Urinary bladder (tissue), 4 donors: Measurements from ENCODE around the gene CCM2. TPM values are rescaled to one million over a fixed set of nuclear protein-coding genes. Genes with fewer than 3 reads are reported as not detected.
A peak's percentile ranks its signal among the peaks of the same experiment; 100 is the strongest.

Source experiments
- DNase-seq: peaks from one replicate; pipeline ENCODE4 v3.0.0-alpha.2; 2015; ENCODE audit errors: extremely low spot score
- H3K27ac ChIP-seq: one replicate; pipeline ENCODE4 v1.5.1; 2013; ENCODE audit warnings: low read depth, mild to moderate bottlenecking, moderate library complexity
- H3K36me3 ChIP-seq: one replicate; pipeline ENCODE4 v1.6.1; 2013; ENCODE audit warnings: mild to moderate bottlenecking, moderate library complexity; ENCODE audit not compliant: insufficient read depth
- H3K4me1 ChIP-seq: one replicate; pipeline ENCODE4 v1.6.1; 2013; ENCODE audit warnings: mild to moderate bottlenecking, moderate library complexity; ENCODE audit not compliant: insufficient read depth
- H3K4me3 ChIP-seq: one replicate; pipeline ENCODE4 v1.5.1; 2013; ENCODE audit warnings: low read depth, low read length
- WGBS: extraction: QIAGEN DNeasy Blood & Tissue Kit; methylation state at CpG from one replicate; pipeline ENCODE4 v1.1.7; 2013; 5-methylcytosine and 5-hydroxymethylcytosine counted together
- polyA plus RNA-seq: library from polyadenylated mRNA; stranded (reverse); fragments of 200-250 nt; gene quantifications from one replicate; pipeline ENCODE4 v1.2.3, GENCODE V29; 2013
- total RNA-seq: library from RNA; depleted of rRNA; stranded (reverse); fragments of >200 nt; gene quantifications from one replicate; pipeline ENCODE4 v1.2.3, GENCODE V29; 2014
- donor health status: healthy with polysubstance abuse.
- donor health status: healthy.

CCM2 gene
- total and polyA plus RNA-seq, 2 donors: 19.5 to 42.0 TPM

- WGBS: 20% methylated on average over 29 of the region's 29 CpGs
- peak overlapping the region; percentile 59 for H3K4me3 ChIP-seq
- no peak overlapping the region for H3K27ac ChIP-seq
- H3K4me1 ChIP-seq: no peaks in the 10 kb centered on the region
- no peak for DNase-seq
- H3K36me3 ChIP-seq: no peaks in the 10 kb centered on the region
Observed at GRCh38 chr7:45088146-45088701, 88.2 kb downstream of the CCM2 start.

GRCh38 chr7:45088821-45089340, 88.9 kb downstream of the CCM2 start, which contains the start of gene NACAD:
Gene NACAD (minus strand): TSS chr7:45088969. CDS start chr7:45088894, 75 bp downstream.
- H3K36me3 ChIP-seq: no peaks in the 10 kb centered on the region
- no peaks in the 10 kb centered on the region for H3K4me1 ChIP-seq
- H3K4me3 ChIP-seq: peak within 1 kb of the TSS; percentile 59
- H3K27ac ChIP-seq: no peak within 1 kb of the TSS
- peak; percentile 17 for DNase-seq
- WGBS: under 1% methylated on average over 50 of the region's 50 CpGs

- DNase-seq: peak; percentile 59
- no peak overlapping the region for H3K27ac ChIP-seq
- peak overlapping the region; percentile 59 for H3K4me3 ChIP-seq
- H3K36me3 ChIP-seq: no peaks in the 10 kb centered on the region
- no peaks in the 10 kb centered on the region for H3K4me1 ChIP-seq
- WGBS: 5% methylated on average over 22 of the region's 22 CpGs
Observed at GRCh38 chr7:45089341-45089891, 89.4 kb downstream of the CCM2 start.

GRCh38 chr7:45092100-45092930, 92.3 kb downstream of the CCM2 start:
- Histone ChIP-seq H3K4me1 (no peaks in the 10 kb centered on the region), H3K36me3 (no peaks in the 10 kb centered on the region), H3K4me3 (no peak overlapping the region), H3K27ac (no peak overlapping the region)
- WGBS: 56% methylated on average over 7 of the region's 7 CpGs
- no peak for DNase-seq

GRCh38 chr7:45092931-45093235, 92.9 kb downstream of the CCM2 start:
- WGBS: 71% methylated on average over 3 of the region's 3 CpGs
- Histone ChIP-seq H3K4me3 (no peak overlapping the region), H3K27ac (no peak overlapping the region), H3K36me3 (no peaks in the 10 kb centered on the region), H3K4me1 (no peaks in the 10 kb centered on the region)
- DNase-seq: no peak

- WGBS: 82% methylated on average over 10 of the region's 10 CpGs
- Histone ChIP-seq H3K4me3 (no peak overlapping the region), H3K27ac (no peak overlapping the region), H3K36me3 (peaks cover 12% of the 10 kb centered on the region), H3K4me1 (no peaks in the 10 kb centered on the region)
- no peak for DNase-seq
Observed at GRCh38 chr7:45098983-45099839, 99.2 kb downstream of the CCM2 start.

GRCh38 chr7:45099891-45100760, 100.1 kb downstream of the CCM2 start:
- 93% methylated on average over 16 of the region's 16 CpGs for WGBS
- Histone ChIP-seq H3K27ac (no peak overlapping the region), H3K36me3 (peaks cover 12% of the 10 kb centered on the region), H3K4me1 (no peaks in the 10 kb centered on the region), H3K4me3 (no peak overlapping the region)
- no peak for DNase-seq

- Histone ChIP-seq H3K36me3 (peaks cover 12% of the 10 kb centered on the region), H3K4me3 (no peak overlapping the region), H3K4me1 (no peaks in the 10 kb centered on the region), H3K27ac (no peak overlapping the region)
- WGBS: 94% methylated on average over 13 of the region's 13 CpGs
- no peak for DNase-seq
Observed at GRCh38 chr7:45100761-45101480, 100.9 kb downstream of the CCM2 start.

GRCh38 chr7:45101748-45102147, 101.7 kb downstream of the CCM2 start:
- Histone ChIP-seq H3K27ac (no peak overlapping the region), H3K4me1 (no peaks in the 10 kb centered on the region), H3K36me3 (peaks cover 12% of the 10 kb centered on the region), H3K4me3 (no peak overlapping the region)
- DNase-seq: no peak
- 92% methylated on average over 12 of the region's 12 CpGs for WGBS

GRCh38 chr7:45102785-45103712, 103.0 kb downstream of the CCM2 start:
- Histone ChIP-seq H3K4me1 (no peaks in the 10 kb centered on the region), H3K27ac (no peak overlapping the region), H3K4me3 (no peak overlapping the region), H3K36me3 (peaks cover 12% of the 10 kb centered on the region)
- 84% methylated on average over 14 of the region's 14 CpGs for WGBS
- no peak for DNase-seq

GRCh38 chr7:45103958-45104843, 104.2 kb downstream of the CCM2 start:
- no peak overlapping the region for H3K4me3 ChIP-seq
- H3K27ac ChIP-seq: no peak overlapping the region
- no peak for DNase-seq
- H3K36me3 ChIP-seq: peaks cover 12% of the 10 kb centered on the region
- WGBS: 95% methylated on average over 17 of the region's 17 CpGs
- H3K4me1 ChIP-seq: no peaks in the 10 kb centered on the region
